GM12891 (cell line): Measurements from ENCODE around the gene SPAG9.

ENCODE experiments used
- PAX5 ChIP-seq: IDR thresholded peaks from 2 replicates; pipeline ENCODE4 v1.6.1; 2011; ENCODE audit warnings: low read length, moderate library complexity, mild to moderate bottlenecking; ENCODE audit not compliant: insufficient read depth, severe bottlenecking
- POLR2A ChIP-seq: IDR thresholded peaks from 2 replicates; pipeline ENCODE4 v1.6.1; 2011; ENCODE audit warnings: low read depth, low read length, control low read depth
- POLR2AphosphoS5 ChIP-seq: IDR thresholded peaks from 2 replicates; pipeline ENCODE4 v1.6.1; 2011; ENCODE audit warnings: low read depth, low read length, control low read depth
- POU2F2 ChIP-seq: IDR thresholded peaks from 2 replicates; pipeline ENCODE4 v1.6.1; 2011; ENCODE audit warnings: low read depth, mild to moderate bottlenecking, control low read depth, low read length, moderate library complexity
- SPI1 ChIP-seq: IDR thresholded peaks from 2 replicates; pipeline ENCODE4 v1.6.1; 2011; ENCODE audit warnings: low read depth, low read length, control low read depth
- TAF1 ChIP-seq: IDR thresholded peaks from 2 replicates; pipeline ENCODE4 v1.6.1; 2011; ENCODE audit warnings: low read depth, low read length, control low read depth

GRCh38 chr17:51071556-51071955 is 49.1 kb downstream of the SPAG9 start:
- TF ChIP-seq POLR2A, result no peak
- TF ChIP-seq POLR2AphosphoS5, result no peak
- no peak for TF ChIP-seq PAX5
- no peak for TF ChIP-seq TAF1
- no peak for TF ChIP-seq SPI1
- TF ChIP-seq POU2F2, result no peak
